Ureter (tissue), 1 donor: ENCODE measurements around the gene AGAP1. TPM values are rescaled to one million over a fixed set of nuclear protein-coding genes. Genes with fewer than 3 reads are reported as not detected.

Source experiments
- DNase-seq: peaks from one replicate; pipeline ENCODE4 v3.0.0-alpha.2; 2020; ENCODE audit warnings: low spot score
- total RNA-seq: library from RNA; stranded (reverse); gene quantifications from one replicate; pipeline ENCODE4 v1.2.4, GENCODE V29; 2023
- donor health status: DM: yes; HTN: yes; CAD: no.

Gene AGAP1
- total RNA-seq, 1 donor from 2014 or later = 43.2 TPM

- DNase-seq = no peak
Measured at GRCh38 chr2:235637896-235638295, 144.1 kb downstream of the AGAP1 start.

GRCh38 chr2:235638541-235639427 lies 144.9 kb downstream of the AGAP1 start:
- DNase-seq = no peak

DNA sequence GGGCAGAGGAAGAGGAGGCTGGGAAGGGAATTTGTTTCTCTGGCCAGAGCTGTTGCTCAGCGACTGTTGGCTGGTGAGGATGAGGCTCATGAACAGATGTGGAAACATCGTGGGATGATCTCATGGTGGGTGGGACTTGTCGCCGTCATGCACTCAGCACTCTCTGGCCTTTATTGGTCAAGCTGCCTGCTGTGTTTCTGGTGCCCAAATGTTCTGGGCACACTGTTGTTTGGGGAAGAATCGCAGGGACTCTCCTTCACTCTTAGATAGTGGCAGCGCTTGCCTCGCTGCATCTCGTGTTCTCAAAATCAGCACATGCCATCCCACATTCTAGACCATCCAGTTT lies 145.6 kb downstream of the AGAP1 start:
- peak; percentile 75 for DNase-seq

- no peak for DNase-seq
Measured at GRCh38 chr2:235639885-235640284, 146.0 kb downstream of the AGAP1 start.

DNA sequence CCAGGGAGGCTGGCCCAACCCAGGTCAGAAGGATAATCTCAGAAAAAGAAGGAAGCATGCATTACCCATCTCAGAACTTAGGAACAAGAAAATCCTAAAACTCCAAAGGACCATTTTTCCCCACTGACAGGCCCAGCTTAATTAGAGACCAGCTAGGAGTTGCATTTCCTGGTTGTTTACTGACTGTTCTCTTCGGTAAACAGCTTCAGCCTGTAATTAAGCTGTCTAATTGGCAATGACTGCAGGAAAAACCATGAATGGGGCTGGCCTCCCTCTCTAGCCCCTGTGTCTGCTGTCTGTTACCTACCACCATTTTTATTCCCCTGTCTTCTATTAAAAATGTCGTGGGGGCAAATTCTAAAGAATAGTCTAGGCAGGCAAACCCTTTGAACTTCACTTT lies 146.5 kb downstream of the AGAP1 start:
- no peak for DNase-seq

GRCh38 chr2:235640926-235641723 lies 147.3 kb downstream of the AGAP1 start:
- no peak for DNase-seq

DNA sequence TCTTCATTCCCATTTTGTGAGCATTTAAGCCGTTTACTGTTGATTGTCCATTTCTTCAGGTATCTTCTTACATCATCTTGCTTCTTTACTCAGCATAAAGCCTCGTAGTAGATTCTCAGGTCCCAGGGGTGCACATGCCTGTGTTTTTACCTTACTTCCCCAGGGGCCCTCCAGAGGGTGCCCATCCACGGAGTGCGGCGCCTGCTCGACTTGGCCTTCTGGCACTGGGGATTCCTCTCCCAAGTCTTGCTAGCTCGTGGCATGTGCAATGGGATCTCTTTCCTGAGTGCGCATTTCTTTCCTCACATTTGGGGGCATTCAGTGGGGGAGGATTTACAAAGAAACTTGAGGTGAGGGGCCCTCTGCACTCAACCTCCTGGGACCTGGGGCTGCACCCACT lies 148.1 kb downstream of the AGAP1 start:
- DNase-seq = no peak

- DNase-seq = no peak
Measured at GRCh38 chr2:235642446-235643098, 148.7 kb downstream of the AGAP1 start.

DNA sequence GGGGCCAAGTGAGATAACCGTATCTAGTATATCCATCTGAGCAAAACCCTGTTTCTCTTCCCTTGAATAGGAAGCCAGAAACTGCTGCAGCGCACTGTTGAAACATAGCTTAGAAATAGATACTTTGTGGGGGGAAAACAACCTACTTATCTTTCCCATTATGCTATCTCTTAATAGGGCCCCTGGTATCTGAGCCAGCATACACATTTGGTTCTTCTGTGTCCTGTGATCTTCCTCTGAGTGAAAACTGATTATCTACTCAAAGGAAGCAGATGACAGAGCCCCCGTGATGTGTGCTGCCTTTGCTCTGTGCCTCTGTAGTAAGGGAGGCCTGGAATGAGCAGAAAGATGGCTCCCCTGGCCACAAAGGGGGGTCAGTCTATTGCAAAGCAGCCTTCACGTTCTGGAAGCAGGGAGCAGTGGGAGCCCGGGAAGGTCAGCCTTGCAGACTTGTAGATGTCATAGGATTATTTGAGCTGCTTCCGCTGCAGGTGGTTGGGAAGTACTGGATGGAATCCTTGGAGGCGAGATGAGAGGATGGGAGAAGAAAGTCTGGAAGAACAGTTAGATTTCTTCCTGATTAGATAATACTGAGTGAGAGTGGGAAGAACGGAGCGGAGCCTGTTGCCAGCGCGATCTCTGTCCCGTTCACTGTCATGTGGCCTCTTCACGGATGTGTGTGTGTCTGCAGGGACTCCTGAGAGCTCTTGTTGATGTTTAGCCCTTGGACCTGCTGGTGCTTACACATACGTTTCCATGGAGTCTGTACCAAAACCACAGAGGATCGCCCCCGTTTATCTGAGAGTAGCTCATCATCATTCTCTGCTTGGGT lies 150.1 kb downstream of the AGAP1 start:
- no peak for DNase-seq

- DNase-seq = no peak
Measured at GRCh38 chr2:235647264-235647663, 153.4 kb downstream of the AGAP1 start.

- no peak for DNase-seq
Measured at GRCh38 chr2:235647877-235648276, 154.0 kb downstream of the AGAP1 start.

GRCh38 chr2:235649418-235649817 lies 155.6 kb downstream of the AGAP1 start:
- DNase-seq = no peak

DNA sequence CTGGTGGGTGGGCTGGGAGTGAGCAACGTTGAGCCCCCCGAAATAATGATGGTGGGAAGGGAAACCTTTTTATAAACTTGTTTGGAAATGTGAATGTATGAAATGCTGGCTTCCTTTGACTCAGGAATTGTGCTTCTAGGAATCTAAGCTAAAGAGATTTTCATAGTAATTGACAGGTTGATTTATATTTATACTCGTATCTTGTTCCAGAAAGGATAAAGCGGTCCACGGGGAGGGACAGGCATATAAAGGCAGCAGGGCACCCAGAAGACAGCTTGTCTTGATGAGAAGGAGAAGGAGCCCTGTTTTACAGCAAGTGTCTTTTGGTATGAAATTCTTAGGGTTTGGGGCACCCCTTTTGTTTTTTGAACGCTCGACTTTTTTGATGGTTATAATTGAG lies 157.8 kb downstream of the AGAP1 start:
- no peak for DNase-seq

- DNase-seq = no peak
Measured at GRCh38 chr2:235654103-235654813, 160.4 kb downstream of the AGAP1 start.

GRCh38 chr2:235658351-235659174 lies 164.7 kb downstream of the AGAP1 start:
- no peak for DNase-seq

- DNase-seq = no peak
Measured at GRCh38 chr2:235659767-235660322, 166.0 kb downstream of the AGAP1 start.

- DNase-seq = no peak
Measured at GRCh38 chr2:235660484-235661082, 166.7 kb downstream of the AGAP1 start.

DNA sequence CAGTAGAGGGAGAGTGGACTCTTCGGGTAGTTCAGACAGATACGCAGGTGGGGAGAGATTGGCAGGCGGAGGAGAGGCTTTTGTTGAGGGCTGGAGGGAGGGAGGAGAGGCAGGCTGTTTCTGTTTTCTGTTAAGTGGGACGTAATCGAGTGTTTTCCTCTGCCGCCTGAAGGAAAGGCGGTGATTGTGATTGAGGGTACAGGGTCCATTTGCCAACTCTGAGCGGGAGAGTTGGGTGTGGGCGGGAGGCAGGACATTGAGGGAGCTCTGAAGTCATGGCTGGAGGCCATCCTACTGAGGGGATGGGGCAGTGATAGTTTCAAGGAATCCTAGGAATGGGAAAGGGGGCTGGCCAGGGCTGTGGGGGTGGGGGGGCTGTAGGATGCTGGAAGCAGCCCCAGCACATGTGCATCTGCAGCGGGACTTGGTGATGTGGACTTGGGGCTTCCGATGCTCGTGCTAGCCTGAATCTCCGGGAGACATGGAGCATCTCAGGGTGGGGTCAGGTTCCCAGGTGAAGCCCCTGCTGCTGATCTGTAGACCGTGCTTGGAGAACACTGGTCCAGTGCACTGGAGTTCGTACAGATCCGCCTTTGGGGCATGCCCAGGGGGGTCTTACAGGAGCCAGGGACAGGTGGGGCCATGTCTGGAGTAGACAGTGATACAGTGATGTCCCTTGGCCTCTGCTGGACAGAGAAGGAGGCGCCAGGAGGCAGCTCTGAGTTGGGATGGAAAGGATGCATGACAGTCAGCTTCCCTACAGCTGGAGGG lies 167.5 kb downstream of the AGAP1 start:
- DNase-seq = no peak

DNA sequence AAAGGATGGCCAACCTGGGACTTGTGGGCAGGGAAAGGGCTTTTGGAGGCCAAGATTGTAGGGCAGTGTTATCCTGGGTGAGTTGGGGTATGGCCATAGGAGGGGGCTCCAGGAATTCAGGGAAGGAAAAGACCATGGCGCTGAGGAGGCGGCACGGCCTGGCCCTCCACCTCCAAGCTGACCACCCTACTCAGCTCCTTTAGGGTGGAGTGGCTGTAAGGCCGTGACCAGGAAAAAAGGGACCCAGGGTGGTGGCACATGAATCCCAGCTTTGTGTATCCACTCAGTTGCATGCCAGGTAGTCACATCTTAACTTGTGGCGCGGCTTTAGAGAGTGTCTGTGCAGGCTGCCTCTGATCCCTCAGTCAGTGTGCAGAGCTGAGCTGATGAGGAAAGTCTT lies 168.1 kb downstream of the AGAP1 start:
- no peak for DNase-seq
